Hepatocyte (in vitro differentiated cells): ENCODE data around the gene PRRT1B.

ENCODE experiments used
- CTCF ChIP-seq: fragments of 200-600 bp; sonication (generic); IDR thresholded peaks from 2 replicates; pipeline ENCODE4 v1.5.1; 2016; ENCODE audit warnings: antibody characterized with exemption, mild to moderate bottlenecking; ENCODE audit not compliant: poor library complexity
- EZH2 ChIP-seq: fragments of 200-600 bp; sonication (generic); IDR thresholded peaks from 2 replicates; pipeline ENCODE4 v1.6.1; 2016; ENCODE audit warnings: antibody characterized with exemption, mild to moderate bottlenecking, borderline replicate concordance

DNA sequence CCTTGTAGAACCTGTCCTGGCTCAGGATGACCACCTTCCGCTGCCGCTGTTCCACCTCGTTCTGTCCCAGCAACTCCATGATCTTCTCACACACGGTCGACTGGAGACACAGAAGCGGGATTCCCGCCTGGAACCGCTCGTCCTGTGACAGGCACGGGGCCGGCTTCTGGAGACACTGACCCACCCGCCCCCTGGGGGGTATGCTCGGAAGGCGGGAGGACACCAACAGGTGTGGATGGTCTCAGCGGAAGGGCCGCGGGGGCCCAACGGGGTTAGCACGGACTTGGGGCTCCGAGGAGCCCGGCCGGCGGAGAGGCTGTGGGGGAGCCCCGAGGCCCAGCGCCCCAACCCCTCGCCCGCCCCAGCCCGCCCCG is 14.8 kb upstream of the PRRT1B start:
- TF ChIP-seq CTCF (no peak), EZH2 (no peak)
